T-cell (primary cell): Measurements from ENCODE around the gene SDK2. TPM values are rescaled to one million over a fixed set of nuclear protein-coding genes. Genes with fewer than 3 reads are reported as not detected.

Source experiments
- ATAC-seq, 4 experiments: fragments of 200-7000 bp in 3 of 4; fragments of 150-1000 bp in 1 of 4; cut with Tn5 transposase; replicated peaks in 1 of 4; 1 replicate in 3 of 4; 2 replicates in 1 of 4; pipeline ENCODE4 v1.10.0; 2021; ENCODE audit warnings: moderate library complexity in 3 of 4, mild to moderate bottlenecking in 2 of 4, moderate number of reproducible peaks in 1 of 4
- CTCF ChIA-PET, 2 donors: fragments of 300-600 bp; sonication (Branson Sonifier 250); formaldehyde crosslinking; loops; one replicate each; lab custom pipeline; 2022; ENCODE audit warnings: antibody characterized with exemption in 2 of 2; lab: Charles Lee
- POLR2A ChIA-PET, 2 donors: fragments of 300-600 bp; sonication (Branson Sonifier 250); formaldehyde crosslinking; loops; one replicate each; lab custom pipeline; 2022; ENCODE audit warnings: antibody characterized with exemption in 2 of 2; lab: Charles Lee
- DNase-seq, 35 experiments: peaks; one replicate each; pipeline versions ENCODE4 v3.0.0 to v3.0.0-alpha.2; 2013 to 2023
- H3K27ac ChIP-seq: one replicate; pipeline ENCODE4 v1.5.1; 2013; ENCODE audit warnings: low read length
- H3K27me3 ChIP-seq, 2 experiments: replicated peaks in 1 of 2; 1 replicate in 1 of 2; 2 replicates in 1 of 2; pipeline versions ENCODE4 v1.6.1 to v1.7.0; 2013; ENCODE audit warnings: low read length in 1 of 2, mixed read lengths in 1 of 2; ENCODE audit not compliant: control insufficient read depth in 2 of 2, insufficient read depth in 2 of 2; ENCODE audit errors: extremely low read depth in 1 of 2
- H3K36me3 ChIP-seq, 2 donors: 1 replicate in 1 of 2; 2 replicates in 1 of 2; pipeline versions ENCODE4 v1.6.1 to v1.7.0; 2013; ENCODE audit warnings: low read length in 1 of 2; ENCODE audit not compliant: control insufficient read depth in 2 of 2, insufficient read depth in 1 of 2; ENCODE audit errors: extremely low read depth in 1 of 2
- H3K4me1 ChIP-seq, 2 experiments: 1 replicate in 1 of 2; 2 replicates in 1 of 2; pipeline versions ENCODE4 v1.6.1 to v1.7.0; 2013; ENCODE audit warnings: low read length in 2 of 2, mixed read lengths in 1 of 2; ENCODE audit not compliant: insufficient read depth in 2 of 2, control insufficient read depth in 1 of 2; ENCODE audit errors: extremely low read depth in 1 of 2
- H3K4me3 ChIP-seq, 2 donors: 1 replicate in 1 of 2; 2 replicates in 1 of 2; pipeline versions ENCODE4 v1.5.1 to v1.7.0; 2013; ENCODE audit warnings: mild to moderate bottlenecking in 2 of 2, low read length in 1 of 2, moderate library complexity in 1 of 2; ENCODE audit not compliant: control insufficient read depth in 1 of 2; ENCODE audit errors: extremely low read depth in 1 of 2
- H3K9me3 ChIP-seq: 2 replicates; pipeline ENCODE4 v1.7.0; 2013
- H3K27ac Mint-ChIP-seq, 2 donors: one replicate each; pipeline ENCODE4 v1.8.0; 2020 to 2021; ENCODE audit warnings: mild to moderate bottlenecking in 2 of 2, mixed read lengths in 2 of 2
- H3K27me3 Mint-ChIP-seq, 2 donors: one replicate each; pipeline ENCODE4 v1.8.0; 2021 to 2022; ENCODE audit warnings: mixed read lengths in 2 of 2
- H3K36me3 Mint-ChIP-seq: one replicate; pipeline ENCODE4 v1.8.0; 2021; ENCODE audit warnings: mixed read lengths
- H3K4me1 Mint-ChIP-seq, 3 donors: one replicate each; pipeline ENCODE4 v1.8.0; 2020 to 2022; ENCODE audit warnings: mixed read lengths in 3 of 3, mild to moderate bottlenecking in 1 of 3
- H3K4me3 Mint-ChIP-seq, 3 donors: one replicate each; pipeline ENCODE4 v1.8.0; 2020 to 2022; ENCODE audit warnings: mild to moderate bottlenecking in 3 of 3, mixed read lengths in 3 of 3, moderate library complexity in 3 of 3
- H3K9me3 Mint-ChIP-seq, 3 donors: one replicate each; pipeline ENCODE4 v1.8.0; 2020 to 2022; ENCODE audit warnings: mixed read lengths in 3 of 3
- WGBS: methylation state at CpG from one replicate; pipeline ENCODE4 v1.1.5; 2013; ENCODE audit warnings: missing lambda C conversion rate; ENCODE audit not compliant: insufficient coverage; 5-methylcytosine and 5-hydroxymethylcytosine counted together
- total RNA-seq, 35 experiments: library from RNA in 6 of 35; stranded (reverse) in 6 of 35; fragments of 120-200 nt in 1 of 35; gene quantifications; one replicate each; pipeline versions ENCODE4 v1.2.1 to v1.2.4 and lab custom pipeline; 2013 to 2026

SDK2 gene
- total RNA-seq, 5 donors from 2014 or later (not counting 1 experiment from before 2014, with no cell fraction given), result 2.9 to 8.3 (median 4.8) TPM

GRCh38 chr17:73545109-73546032 lies 98.9 kb downstream of the SDK2 start:
- H3K4me1 Mint-ChIP-seq, result peaks cover 16 to 22% (median 18%) of the 10 kb centered on the region in 3 donors
- Histone ChIP-seq H3K27me3 (peaks cover 0 to 17% of the 10 kb centered on the region in 2 experiments), H3K27ac (no peak overlapping the region), H3K4me1 (peaks cover 0 to 9% of the 10 kb centered on the region in 2 experiments), H3K36me3 (no peaks in the 10 kb centered on the region), H3K9me3 (no peaks in the 10 kb centered on the region), H3K4me3 (no peak overlapping the region)
- WGBS, result 61% methylated on average over 2 of the region's 17 CpGs
- no peaks in the 10 kb centered on the region for H3K27me3 Mint-ChIP-seq
- ATAC-seq (peak in 1 of 4 experiments; percentile 32), DNase-seq (peak in 3 of 35 experiments; percentile 7 to 43 (median 9))
- POLR2A ChIA-PET, result no interaction called here
- peak overlapping the region in 1 of 2 donors; percentile 11 for H3K27ac Mint-ChIP-seq
- CTCF ChIA-PET, result no interaction called here
- H3K36me3 Mint-ChIP-seq, result no peaks in the 10 kb centered on the region
- H3K9me3 Mint-ChIP-seq, result no peaks in the 10 kb centered on the region
- H3K4me3 Mint-ChIP-seq, result peak overlapping the region in 1 of 3 donors; percentile 4

- H3K4me3 Mint-ChIP-seq, result no peak overlapping the region
- WGBS, result 82% methylated on average over 4 of the region's 5 CpGs
- ChIA-PET CTCF (no interaction called here), POLR2A (no interaction called here)
- H3K9me3 Mint-ChIP-seq, result no peaks in the 10 kb centered on the region
- Histone ChIP-seq H3K4me3 (no peak overlapping the region), H3K9me3 (no peaks in the 10 kb centered on the region), H3K36me3 (no peaks in the 10 kb centered on the region), H3K27me3 (peaks cover 0 to 17% of the 10 kb centered on the region in 2 experiments), H3K4me1 (peaks cover 0 to 9% of the 10 kb centered on the region in 2 experiments), H3K27ac (no peak overlapping the region)
- ATAC-seq (no peak), DNase-seq (no peak)
- H3K27me3 Mint-ChIP-seq, result no peaks in the 10 kb centered on the region
- no peaks in the 10 kb centered on the region for H3K36me3 Mint-ChIP-seq
- H3K27ac Mint-ChIP-seq, result peak overlapping the region in 1 of 2 donors; percentile 13
- H3K4me1 Mint-ChIP-seq, result peaks cover 17 to 18% (median 18%) of the 10 kb centered on the region in 3 donors
Measured at GRCh38 chr17:73544333-73544732, 99.9 kb downstream of the SDK2 start.

GRCh38 chr17:73542323-73542722 lies 101.9 kb downstream of the SDK2 start:
- Histone ChIP-seq H3K9me3 (no peaks in the 10 kb centered on the region), H3K27ac (no peak overlapping the region), H3K27me3 (peaks cover 0 to 10% of the 10 kb centered on the region in 2 experiments), H3K4me1 (peaks cover 0 to 9% of the 10 kb centered on the region in 2 experiments), H3K36me3 (no peaks in the 10 kb centered on the region), H3K4me3 (no peak overlapping the region)
- Mint-ChIP-seq H3K4me1 (peaks cover 9 to 12% (median 11%) of the 10 kb centered on the region in 3 donors), H3K36me3 (no peaks in the 10 kb centered on the region), H3K9me3 (no peaks in the 10 kb centered on the region), H3K4me3 (no peak overlapping the region), H3K27ac (no peak overlapping the region), H3K27me3 (no peaks in the 10 kb centered on the region)
- CTCF ChIA-PET, result no interaction called here
- ATAC-seq, result no peak
- no peak for DNase-seq
- POLR2A ChIA-PET, result interaction anchor here in 1 of 2 donors (0.5 kb wide), 1 partner anchor 23 kb away, joined by 3 read pairs; no protein-coding TSS in a partner anchor
- WGBS, result 74% methylated on average over 5 of the region's 9 CpGs

GRCh38 chr17:73541561-73541981 lies 102.7 kb downstream of the SDK2 start:
- Mint-ChIP-seq H3K36me3 (no peaks in the 10 kb centered on the region), H3K4me3 (no peak overlapping the region), H3K4me1 (peaks cover 2 to 7% (median 6%) of the 10 kb centered on the region in 3 donors), H3K9me3 (no peaks in the 10 kb centered on the region), H3K27ac (no peak overlapping the region), H3K27me3 (no peaks in the 10 kb centered on the region)
- Histone ChIP-seq H3K4me1 (peaks cover 0 to 5% of the 10 kb centered on the region in 2 experiments), H3K27ac (no peak overlapping the region), H3K9me3 (no peaks in the 10 kb centered on the region), H3K27me3 (peaks cover 0 to 10% of the 10 kb centered on the region in 2 experiments), H3K4me3 (no peak overlapping the region), H3K36me3 (no peaks in the 10 kb centered on the region)
- 84% methylated on average over 16 of the region's 16 CpGs for WGBS
- ATAC-seq, result no peak
- CTCF ChIA-PET, result no interaction called here
- DNase-seq, result no peak
- POLR2A ChIA-PET, result no interaction called here

GRCh38 chr17:73541111-73541510 lies 103.1 kb downstream of the SDK2 start:
- no peak overlapping the region for H3K4me3 Mint-ChIP-seq
- peaks cover 0 to 15% of the 10 kb centered on the region in 2 experiments for H3K27me3 ChIP-seq
- H3K4me1 Mint-ChIP-seq, result peaks cover 4 to 7% (median 5%) of the 10 kb centered on the region in 3 donors
- WGBS, result 79% methylated on average over 3 of the region's 6 CpGs
- DNase-seq (no peak), ATAC-seq (no peak)
- H3K9me3 ChIP-seq, result no peaks in the 10 kb centered on the region
- peaks cover 0 to 2% of the 10 kb centered on the region in 2 experiments for H3K4me1 ChIP-seq
- no peak overlapping the region for H3K4me3 ChIP-seq
- POLR2A ChIA-PET, result no interaction called here
- H3K9me3 Mint-ChIP-seq, result no peaks in the 10 kb centered on the region
- no peaks in the 10 kb centered on the region for H3K27me3 Mint-ChIP-seq
- H3K27ac ChIP-seq, result no peak overlapping the region
- no peak overlapping the region for H3K27ac Mint-ChIP-seq
- CTCF ChIA-PET, result no interaction called here
- H3K36me3 ChIP-seq, result no peaks in the 10 kb centered on the region
- no peaks in the 10 kb centered on the region for H3K36me3 Mint-ChIP-seq

- no peaks in the 10 kb centered on the region for H3K36me3 ChIP-seq
- DNase-seq (no peak), ATAC-seq (no peak)
- H3K4me3 Mint-ChIP-seq, result no peak overlapping the region
- no peaks in the 10 kb centered on the region for H3K9me3 Mint-ChIP-seq
- H3K9me3 ChIP-seq, result no peaks in the 10 kb centered on the region
- no peak overlapping the region for H3K4me3 ChIP-seq
- CTCF ChIA-PET, result no interaction called here
- no peaks in the 10 kb centered on the region for H3K27me3 Mint-ChIP-seq
- H3K27me3 ChIP-seq, result peaks cover 0 to 20% of the 10 kb centered on the region in 2 experiments
- 66% methylated on average over 8 of the region's 9 CpGs for WGBS
- H3K4me1 Mint-ChIP-seq, result peaks cover 3 to 15% (median 5%) of the 10 kb centered on the region in 3 donors
- POLR2A ChIA-PET, result no interaction called here
- no peak overlapping the region for H3K27ac ChIP-seq
- peaks cover 0 to 3% of the 10 kb centered on the region in 2 experiments for H3K4me1 ChIP-seq
- H3K27ac Mint-ChIP-seq, result no peak overlapping the region
- H3K36me3 Mint-ChIP-seq, result no peaks in the 10 kb centered on the region
Measured at GRCh38 chr17:73539166-73539565, 105.1 kb downstream of the SDK2 start.
